Lung (tissue), 12 donors: Measurements from ENCODE around the gene ZBTB44. TPM values are rescaled to one million over a fixed set of nuclear protein-coding genes. Genes with fewer than 3 reads are reported as not detected.
"Not testable (repeated sequence)": the region's sequence is repeated elsewhere in the genome, so short reads cannot be mapped to it uniquely, and the experiment has no call there.

Experiments
- ATAC-seq: fragments of 200-7000 bp; cut with Tn5 transposase; one replicate; pipeline ENCODE4 v1.9.1; 2020; ENCODE audit warnings: moderate number of reproducible peaks; ENCODE audit not compliant: insufficient read depth, low FRiP score
- DNase-seq, 3 donors: peaks; one replicate each; pipeline ENCODE4 v3.0.0-alpha.2; 2013 to 2017
- H3K27ac ChIP-seq, 2 donors: one replicate each; pipeline ENCODE4 v1.5.1; 2013; ENCODE audit warnings: mild to moderate bottlenecking in 2 of 2, moderate library complexity in 2 of 2, control low read depth in 1 of 2, inconsistent platforms in 1 of 2, low read depth in 1 of 2, low read length in 1 of 2
- H3K27me3 ChIP-seq, 3 donors: one replicate each; pipeline ENCODE4 v1.5.1; 2013; ENCODE audit warnings: low read length in 2 of 3; ENCODE audit not compliant: control insufficient read depth in 3 of 3, insufficient read depth in 3 of 3
- H3K36me3 ChIP-seq, 4 donors: one replicate each; pipeline ENCODE4 v1.5.1; 2013; ENCODE audit warnings: low read length in 4 of 4, mild to moderate bottlenecking in 1 of 4, moderate library complexity in 1 of 4; ENCODE audit not compliant: control insufficient read depth in 4 of 4, insufficient read depth in 4 of 4
- H3K4me1 ChIP-seq, 5 donors: one replicate each; pipeline ENCODE4 v1.5.1; 2013; ENCODE audit warnings: low read length in 5 of 5, mild to moderate bottlenecking in 2 of 5, moderate library complexity in 1 of 5; ENCODE audit not compliant: control insufficient read depth in 5 of 5, insufficient read depth in 5 of 5
- H3K4me3 ChIP-seq: one replicate; pipeline ENCODE4 v1.5.1; 2013; ENCODE audit warnings: mild to moderate bottlenecking, control low read depth, moderate library complexity
- H3K9ac ChIP-seq, 2 donors: one replicate each; pipeline ENCODE4 v1.5.1; 2013; ENCODE audit warnings: low read length in 2 of 2, control low read depth in 1 of 2; ENCODE audit not compliant: insufficient read depth in 1 of 2
- H3K9me3 ChIP-seq, 4 donors: one replicate each; pipeline ENCODE4 v1.5.1; 2013; ENCODE audit warnings: low read length in 3 of 4, mild to moderate bottlenecking in 1 of 4, moderate library complexity in 1 of 4; ENCODE audit not compliant: control insufficient read depth in 4 of 4, insufficient read depth in 3 of 4
- whole genome bisulfite sequencing, 2 donors: extraction: QIAGEN DNeasy Blood & Tissue Kit; methylation state at CpG; one replicate each; pipeline ENCODE4 v1.1.7; 2013; 5-methylcytosine and 5-hydroxymethylcytosine counted together
- polyA plus RNA-seq, 2 donors: library from polyadenylated mRNA; stranded (reverse); fragments of 200-250 nt; gene quantifications; one replicate each; pipeline ENCODE4 v1.2.1, GENCODE V29; 2013
- total RNA-seq, 2 donors: library from RNA; depleted of rRNA in 1 of 2; stranded (reverse); fragments of >200 nt in 1 of 2; gene quantifications; one replicate each; pipeline ENCODE4 v1.2.1, GENCODE V29; 2014 to 2021
- TF ChIP-seq, protein P1 (sequence below): IDR thresholded peaks from 2 replicates; pipeline ENCODE4 v1.5.1; 2012; ENCODE audit warnings: mild to moderate bottlenecking; ENCODE audit errors: control extremely low read depth, extremely low read depth
- donor health status: control.
- donor health status: control.
- donor health status: Bipolar disorder and iron deficiency.
- donor health status: healthy.
- donor health status: DM: yes; HTN: yes; CAD: no.

The ZBTB44 gene
- total and polyA plus RNA-seq, 4 donors, result 8.6 to 72.7 (median 20.8) TPM

DNA sequence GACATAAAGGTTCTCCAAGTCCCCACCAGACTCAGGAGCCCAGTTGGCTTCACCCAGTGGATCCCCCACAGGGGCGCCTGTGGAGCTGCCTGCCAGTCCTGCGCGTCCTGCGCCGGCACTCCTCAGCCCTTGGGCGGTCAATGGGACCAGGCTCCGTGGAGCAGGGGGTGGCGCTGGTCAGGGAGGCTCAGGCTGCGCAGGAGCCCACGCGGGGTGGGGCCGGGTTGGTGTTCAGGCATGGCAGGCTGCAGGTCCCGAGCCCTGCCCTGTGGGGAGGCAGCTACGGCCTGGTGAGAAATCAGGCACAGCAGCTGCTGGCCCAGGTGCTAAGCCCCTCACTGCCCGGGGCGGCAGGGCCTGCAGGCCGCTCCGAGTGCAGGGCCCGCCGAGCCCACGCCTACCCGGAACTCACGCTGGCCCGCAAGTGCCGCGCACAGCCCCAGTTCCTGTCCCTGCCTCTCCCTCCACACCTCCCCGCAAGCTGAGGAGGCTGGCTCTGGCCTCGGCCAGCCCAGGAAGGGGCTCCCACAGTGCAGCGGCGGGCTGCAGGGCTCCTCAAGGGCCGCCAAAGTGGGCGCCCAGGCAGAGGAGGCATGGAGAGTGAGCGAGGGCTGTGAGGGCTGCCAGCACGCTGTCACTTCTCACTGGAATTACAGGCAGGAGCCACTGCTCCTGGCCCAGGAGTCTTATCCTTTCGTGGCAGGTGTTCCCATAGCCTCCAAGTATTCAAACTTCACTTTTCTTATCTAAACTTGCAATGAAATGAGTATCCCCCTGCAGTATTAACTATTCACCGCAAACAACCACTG lies 22.8 kb upstream of the ZBTB44 start:
- no peaks in the 10 kb centered on the region for H3K36me3 ChIP-seq
- no peaks in the 10 kb centered on the region for H3K27me3 ChIP-seq
- no peak for ATAC-seq
- no peaks in the 10 kb centered on the region for H3K4me1 ChIP-seq
- no peak overlapping the region for H3K27ac ChIP-seq
- TF ChIP-seq, protein P1, sequence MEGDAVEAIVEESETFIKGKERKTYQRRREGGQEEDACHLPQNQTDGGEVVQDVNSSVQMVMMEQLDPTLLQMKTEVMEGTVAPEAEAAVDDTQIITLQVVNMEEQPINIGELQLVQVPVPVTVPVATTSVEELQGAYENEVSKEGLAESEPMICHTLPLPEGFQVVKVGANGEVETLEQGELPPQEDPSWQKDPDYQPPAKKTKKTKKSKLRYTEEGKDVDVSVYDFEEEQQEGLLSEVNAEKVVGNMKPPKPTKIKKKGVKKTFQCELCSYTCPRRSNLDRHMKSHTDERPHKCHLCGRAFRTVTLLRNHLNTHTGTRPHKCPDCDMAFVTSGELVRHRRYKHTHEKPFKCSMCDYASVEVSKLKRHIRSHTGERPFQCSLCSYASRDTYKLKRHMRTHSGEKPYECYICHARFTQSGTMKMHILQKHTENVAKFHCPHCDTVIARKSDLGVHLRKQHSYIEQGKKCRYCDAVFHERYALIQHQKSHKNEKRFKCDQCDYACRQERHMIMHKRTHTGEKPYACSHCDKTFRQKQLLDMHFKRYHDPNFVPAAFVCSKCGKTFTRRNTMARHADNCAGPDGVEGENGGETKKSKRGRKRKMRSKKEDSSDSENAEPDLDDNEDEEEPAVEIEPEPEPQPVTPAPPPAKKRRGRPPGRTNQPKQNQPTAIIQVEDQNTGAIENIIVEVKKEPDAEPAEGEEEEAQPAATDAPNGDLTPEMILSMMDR, result no peak
- no peak overlapping the region for H3K9ac ChIP-seq
- no peak overlapping the region for H3K4me3 ChIP-seq
- WGBS, 2 donors, result 94 to 96% methylated on average over 28 to 36 of the region's 36 CpGs
- DNase-seq, result no peak
- peaks cover 0 to 2% (median 0%) of the 10 kb centered on the region in 4 donors for H3K9me3 ChIP-seq

DNA sequence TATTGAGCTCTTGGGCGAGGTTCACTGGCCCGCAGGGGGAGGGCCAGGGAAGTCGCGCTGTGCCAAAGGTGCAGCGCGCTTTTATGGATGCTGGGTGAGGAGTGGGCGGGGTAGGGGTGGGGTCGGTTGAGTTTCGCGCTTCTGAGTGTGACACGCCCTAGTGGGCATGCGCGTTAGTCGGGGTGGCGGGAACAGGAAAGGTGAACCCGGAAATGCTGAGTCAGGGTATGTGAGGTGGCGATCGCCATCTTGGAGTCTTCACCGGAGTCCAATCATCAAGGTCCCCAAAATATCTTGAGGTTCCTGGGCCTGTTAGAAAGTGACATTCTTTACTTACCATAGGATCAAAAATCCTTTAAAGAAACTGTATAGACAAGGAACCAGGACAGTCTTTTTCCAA lies 16.7 kb upstream of the ZBTB44 start:
- H3K9ac ChIP-seq, H3K4me3 ChIP-seq, H3K27ac ChIP-seq, H3K9me3 ChIP-seq, H3K36me3 ChIP-seq, ATAC-seq, DNase-seq, H3K27me3 ChIP-seq, H3K4me1 ChIP-seq: not testable (repeated sequence)
- 95 to 97% methylated on average over 17 to 19 of the region's 19 CpGs for WGBS, 2 donors

DNA sequence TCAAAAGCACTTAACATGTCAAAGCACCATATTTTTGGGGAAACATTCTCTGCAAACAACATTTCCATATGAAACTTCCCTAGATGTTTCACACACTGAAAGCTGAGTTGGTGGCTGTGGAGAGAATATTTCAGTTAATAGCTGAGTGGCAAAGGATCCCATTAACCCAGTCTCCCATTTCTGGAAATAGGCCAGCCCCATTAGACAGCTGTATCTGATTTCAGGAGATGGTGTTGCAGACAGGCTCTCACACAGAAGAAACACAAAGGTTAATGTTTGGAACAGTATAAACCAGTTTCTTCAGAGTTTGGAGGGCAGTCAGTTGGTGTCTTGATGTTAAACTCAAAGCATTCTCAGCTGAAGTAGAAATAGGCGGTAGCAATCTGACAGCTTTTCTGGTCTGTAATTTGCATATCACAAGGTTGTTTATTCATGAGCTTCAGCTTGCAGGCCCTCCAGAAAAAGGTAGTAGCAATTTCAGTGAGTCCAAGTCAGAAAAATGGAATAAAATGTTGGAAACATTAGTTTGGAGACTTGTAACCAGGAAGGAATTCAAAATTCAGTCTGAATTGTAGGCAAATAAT lies 15.5 kb upstream of the ZBTB44 start:
- TF ChIP-seq, protein P1, result no peak
- H3K4me1 ChIP-seq, result no peaks in the 10 kb centered on the region
- no peak overlapping the region for H3K4me3 ChIP-seq
- H3K27ac ChIP-seq, result no peak overlapping the region
- no peaks in the 10 kb centered on the region for H3K36me3 ChIP-seq
- no peaks in the 10 kb centered on the region for H3K27me3 ChIP-seq
- ATAC-seq, result no peak
- no peaks in the 10 kb centered on the region for H3K9me3 ChIP-seq
- 93 to 95% methylated on average over 1 of the region's 1 CpG for WGBS, 2 donors
- no peak for DNase-seq
- no peak overlapping the region for H3K9ac ChIP-seq

DNA sequence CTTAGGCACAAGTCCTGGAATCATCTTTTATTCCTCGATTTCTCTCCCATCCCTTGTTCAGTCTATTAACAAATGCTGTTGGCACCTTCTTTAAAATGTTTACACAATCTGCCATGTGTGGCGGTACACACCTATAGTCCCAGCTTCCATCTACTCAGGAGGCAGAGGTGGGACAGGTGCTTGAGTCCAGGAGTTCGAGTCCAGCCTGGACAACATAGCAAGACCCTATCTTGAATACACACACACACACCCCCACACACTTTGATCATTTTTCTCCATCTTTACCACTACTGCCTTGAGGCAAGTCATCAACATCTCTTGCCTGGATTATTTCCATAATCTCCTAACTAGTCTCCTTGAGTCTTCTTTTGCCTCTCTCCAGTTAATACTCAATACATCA lies 13.7 kb upstream of the ZBTB44 start:
- Histone ChIP-seq H3K27me3 (no peaks in the 10 kb centered on the region), H3K4me3 (no peak overlapping the region), H3K27ac (no peak overlapping the region), H3K36me3 (no peaks in the 10 kb centered on the region), H3K9me3 (no peaks in the 10 kb centered on the region), H3K4me1 (no peaks in the 10 kb centered on the region), H3K9ac (no peak overlapping the region)
- DNase-seq (no peak), ATAC-seq (no peak)
- TF ChIP-seq, protein P1, result no peak
- WGBS, 2 donors, result 97 to 99% methylated on average over 3 of the region's 3 CpGs
